ENCODE data around the gene AMT.

The AMT gene

GRCh38 chr3:49385617-49386016 lies 36.7 kb downstream of the AMT start:
- H3K9ac ChIP-seq (ENCODE audit: low read depth, low read length): no peak overlapping the region
- no peaks in the 10 kb centered on the region for H3K27me3 ChIP-seq (ENCODE audit: insufficient read depth, low read length)
- H3K9me3 ChIP-seq (ENCODE audit: insufficient read depth, low read depth, low read length): no peaks in the 10 kb centered on the region
- H3K27ac ChIP-seq (ENCODE audit: low read length): no peak overlapping the region
- no peaks in the 10 kb centered on the region for H3K36me3 ChIP-seq (ENCODE audit: insufficient read depth, low read depth, low read length)
- no peaks in the 10 kb centered on the region for H3K4me1 ChIP-seq (ENCODE audit: insufficient read depth, low read length)
- no peak overlapping the region for H3K4me3 ChIP-seq (ENCODE audit: low read length)

- H3K4me1 ChIP-seq (ENCODE audit: insufficient read depth, low read length): no peaks in the 10 kb centered on the region
- no peak overlapping the region for H3K27ac ChIP-seq (ENCODE audit: low read length)
- H3K9me3 ChIP-seq (ENCODE audit: insufficient read depth, low read depth, low read length): no peaks in the 10 kb centered on the region
- no peaks in the 10 kb centered on the region for H3K27me3 ChIP-seq (ENCODE audit: insufficient read depth, low read length)
- H3K9ac ChIP-seq (ENCODE audit: low read depth, low read length): no peak overlapping the region
- H3K36me3 ChIP-seq (ENCODE audit: insufficient read depth, low read depth, low read length): no peaks in the 10 kb centered on the region
- H3K4me3 ChIP-seq (ENCODE audit: low read length): no peak overlapping the region
Measured at GRCh38 chr3:49383387-49383786, 38.9 kb downstream of the AMT start.

GRCh38 chr3:49378249-49378895 lies 43.9 kb downstream of the AMT start:
- H3K27ac ChIP-seq (ENCODE audit: low read length): no peak overlapping the region
- H3K36me3 ChIP-seq (ENCODE audit: insufficient read depth, low read depth, low read length): peaks cover 25% of the 10 kb centered on the region
- no peak overlapping the region for H3K4me3 ChIP-seq (ENCODE audit: low read length)
- H3K9me3 ChIP-seq (ENCODE audit: insufficient read depth, low read depth, low read length): no peaks in the 10 kb centered on the region
- H3K4me1 ChIP-seq (ENCODE audit: insufficient read depth, low read length): no peaks in the 10 kb centered on the region
- H3K9ac ChIP-seq (ENCODE audit: low read depth, low read length): no peak overlapping the region
- no peaks in the 10 kb centered on the region for H3K27me3 ChIP-seq (ENCODE audit: insufficient read depth, low read length)

GRCh38 chr3:49377483-49377882 lies 44.8 kb downstream of the AMT start:
- peaks cover 33% of the 10 kb centered on the region for H3K36me3 ChIP-seq (ENCODE audit: insufficient read depth, low read depth, low read length)
- H3K4me3 ChIP-seq (ENCODE audit: low read length): no peak overlapping the region

GRCh38 chr3:49371946-49372345 lies 50.3 kb downstream of the AMT start:
- peaks cover 68% of the 10 kb centered on the region for H3K36me3 ChIP-seq (ENCODE audit: insufficient read depth, low read depth, low read length)
- H3K9me3 ChIP-seq (ENCODE audit: insufficient read depth, low read depth, low read length): no peaks in the 10 kb centered on the region

More at GRCh38 chr3:49377483-49377882, 44.8 kb downstream of the AMT start:
- Histone ChIP-seq H3K4me1 (ENCODE audit: insufficient read depth, low read length) (no peaks in the 10 kb centered on the region), H3K9me3 (ENCODE audit: insufficient read depth, low read depth, low read length) (no peaks in the 10 kb centered on the region), H3K9ac (ENCODE audit: low read depth, low read length) (no peak overlapping the region), H3K27ac (ENCODE audit: low read length) (no peak overlapping the region), H3K27me3 (ENCODE audit: insufficient read depth, low read length) (no peaks in the 10 kb centered on the region)

GRCh38 chr3:49370585-49371290 lies 51.5 kb downstream of the AMT start:
- no peaks in the 10 kb centered on the region for H3K27me3 ChIP-seq (ENCODE audit: insufficient read depth, low read length)
- no peak overlapping the region for H3K9ac ChIP-seq (ENCODE audit: low read depth, low read length)
- no peak overlapping the region for H3K27ac ChIP-seq (ENCODE audit: low read length)
- H3K4me3 ChIP-seq (ENCODE audit: low read length): no peak overlapping the region
- no peaks in the 10 kb centered on the region for H3K4me1 ChIP-seq (ENCODE audit: insufficient read depth, low read length)
- peaks cover 79% of the 10 kb centered on the region for H3K36me3 ChIP-seq (ENCODE audit: insufficient read depth, low read depth, low read length)
- no peaks in the 10 kb centered on the region for H3K9me3 ChIP-seq (ENCODE audit: insufficient read depth, low read depth, low read length)

More at GRCh38 chr3:49371946-49372345, 50.3 kb downstream of the AMT start:
- H3K4me1 ChIP-seq (ENCODE audit: insufficient read depth, low read length): no peaks in the 10 kb centered on the region
- H3K27ac ChIP-seq (ENCODE audit: low read length): no peak overlapping the region
- no peaks in the 10 kb centered on the region for H3K27me3 ChIP-seq (ENCODE audit: insufficient read depth, low read length)
- no peak overlapping the region for H3K9ac ChIP-seq (ENCODE audit: low read depth, low read length)
- no peak overlapping the region for H3K4me3 ChIP-seq (ENCODE audit: low read length)
